HepG2 (cell line): Measurements from ENCODE around the gene RPS6KC1. TPM values are rescaled to one million over a fixed set of nuclear protein-coding genes. Genes with fewer than 3 reads are reported as not detected.

ENCODE experiments used
- NRL ChIP-seq: sonication (generic); formaldehyde crosslinking; IDR thresholded peaks from 2 replicates; pipeline ENCODE4 v1.5.0; 2020; ENCODE audit warnings: missing genetic modification reagents, mild to moderate bottlenecking, moderate library complexity, borderline replicate concordance
- REPIN1 ChIP-seq: sonication (generic); formaldehyde crosslinking; IDR thresholded peaks from 2 replicates; pipeline ENCODE4 v1.8.0; 2022; ENCODE audit warnings: missing genetic modification reagents, low read depth, mild to moderate bottlenecking, borderline replicate concordance
- SIN3B ChIP-seq: fragments of 150-350 bp; IDR thresholded peaks from 2 replicates; pipeline ENCODE4 v1.6.1; 2014; ENCODE audit warnings: low read length
- ZFAT ChIP-seq: sonication (generic); formaldehyde crosslinking; conservative IDR thresholded peaks from 2 replicates; pipeline ENCODE4 v1.8.1; 2023; ENCODE audit warnings: missing genetic modification reagents, inconsistent platforms
- ZNF724P ChIP-seq: sonication (generic); formaldehyde crosslinking; IDR thresholded peaks from 2 replicates; pipeline ENCODE4 v1.8.0; 2022; ENCODE audit warnings: missing genetic modification reagents, borderline replicate concordance
- ZNF776 ChIP-seq: sonication (generic); formaldehyde crosslinking; IDR thresholded peaks from 2 replicates; pipeline ENCODE4 v1.4.0; 2020; ENCODE audit warnings: mild to moderate bottlenecking, missing genetic modification reagents
- ZSCAN30 ChIP-seq: sonication (generic); formaldehyde crosslinking; IDR thresholded peaks from 2 replicates; pipeline ENCODE4 v1.5.0; 2020; ENCODE audit warnings: mild to moderate bottlenecking, missing genetic modification reagents
- polyA plus RNA-seq, 8 experiments: library from polyadenylated mRNA; depleted of rRNA in 3 of 8; stranded (reverse) in 7 of 8; unstranded in 1 of 8; fragments of >200 nt; fragmentation: Illumina TruSeq in 4 of 8; extraction: Trizol in 4 of 8; gene quantifications; 2 replicates each; pipeline versions ENCODE4 v1.2.1 to v1.2.3, GENCODE V29; 2011 to 2016; ENCODE audit warnings: low read depth in 4 of 8, missing spikeins in 1 of 8, mixed read lengths in 1 of 8; ENCODE audit not compliant: insufficient read depth in 1 of 8
- total RNA-seq, 5 experiments: library from RNA; depleted of rRNA; stranded (reverse); fragments of >200 nt; fragmentation: Illumina TruSeq; extraction: Trizol; gene quantifications; 2 replicates each; pipeline ENCODE4 v1.2.3, GENCODE V29; 2016; ENCODE audit warnings: low read depth in 1 of 5
- TF ChIP-seq, protein P1 (sequence below): sonication (generic); formaldehyde crosslinking; IDR thresholded peaks from 2 replicates; pipeline ENCODE4 v1.5.0; 2020; ENCODE audit warnings: mild to moderate bottlenecking, missing genetic modification reagents, borderline replicate concordance
- TF ChIP-seq, protein P2 (sequence below): sonication (generic); formaldehyde crosslinking; IDR thresholded peaks from 2 replicates; pipeline ENCODE4 v1.5.1; 2020; ENCODE audit warnings: missing genetic modification reagents, mild to moderate bottlenecking, borderline replicate concordance
- TF ChIP-seq, protein P3 (sequence below): sonication (generic); formaldehyde crosslinking; IDR thresholded peaks from 2 replicates; pipeline ENCODE4 v1.4.0; 2020; ENCODE audit warnings: mild to moderate bottlenecking, missing genetic modification reagents
- TF ChIP-seq, protein P4 (sequence below): sonication (generic); formaldehyde crosslinking; conservative IDR thresholded peaks from 2 replicates; pipeline ENCODE4 v1.8.0; 2022; ENCODE audit warnings: missing genetic modification reagents

RPS6KC1 gene
- total and polyA plus RNA-seq, 2 of the 13 experiments (the other 11 are each of a cell fraction or from before 2014, with no cell fraction given) = 11.0 to 25.2 TPM

DNA sequence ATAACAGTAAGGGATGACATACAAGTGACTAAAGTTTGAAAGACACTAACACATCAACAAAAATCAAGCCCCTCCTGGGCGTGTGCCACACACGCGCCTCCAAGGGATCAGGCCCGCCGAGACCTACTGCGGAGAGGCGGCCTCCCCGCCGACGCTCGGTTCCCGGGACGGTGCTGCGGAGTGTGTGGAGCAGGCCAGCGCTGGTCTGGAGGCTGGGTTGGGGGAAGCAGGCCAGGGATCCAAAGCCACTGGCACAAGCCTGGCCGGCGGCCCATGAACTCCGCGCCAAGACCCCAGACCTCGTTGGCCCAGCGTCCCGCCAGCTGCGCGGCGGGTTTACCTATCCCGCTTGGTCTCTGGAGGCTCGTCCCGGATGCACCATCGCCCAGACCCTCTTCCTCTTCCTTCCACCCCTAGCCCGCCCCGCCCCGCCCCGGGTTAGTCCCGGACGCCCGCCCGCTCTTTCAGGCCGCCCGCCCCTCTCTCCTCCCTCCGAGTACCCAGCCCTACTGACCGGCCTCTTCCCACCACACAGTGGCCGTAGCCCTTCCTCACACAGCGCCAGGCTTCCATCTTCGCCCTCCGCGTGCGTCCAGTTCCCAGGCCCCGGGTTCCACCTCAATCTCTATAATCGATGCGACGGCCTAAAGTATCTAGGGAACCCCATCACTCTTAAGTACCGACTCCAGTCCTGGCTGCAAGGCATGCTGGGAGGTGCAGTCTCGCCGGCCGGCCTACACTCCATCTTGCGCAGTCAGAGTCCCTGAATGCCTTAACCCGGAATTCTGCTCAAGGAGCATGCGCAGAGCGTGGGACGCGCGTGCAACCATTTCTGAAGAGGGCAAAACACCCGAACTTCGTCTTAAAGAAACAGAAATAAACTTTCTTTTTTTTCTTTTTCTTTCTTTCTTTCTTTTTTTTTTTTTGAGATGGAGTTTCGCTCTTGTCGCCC lies 35.7 kb upstream of the RPS6KC1 start, which contains the start of gene ANGEL2 (continued):
- TF ChIP-seq, protein P1, sequence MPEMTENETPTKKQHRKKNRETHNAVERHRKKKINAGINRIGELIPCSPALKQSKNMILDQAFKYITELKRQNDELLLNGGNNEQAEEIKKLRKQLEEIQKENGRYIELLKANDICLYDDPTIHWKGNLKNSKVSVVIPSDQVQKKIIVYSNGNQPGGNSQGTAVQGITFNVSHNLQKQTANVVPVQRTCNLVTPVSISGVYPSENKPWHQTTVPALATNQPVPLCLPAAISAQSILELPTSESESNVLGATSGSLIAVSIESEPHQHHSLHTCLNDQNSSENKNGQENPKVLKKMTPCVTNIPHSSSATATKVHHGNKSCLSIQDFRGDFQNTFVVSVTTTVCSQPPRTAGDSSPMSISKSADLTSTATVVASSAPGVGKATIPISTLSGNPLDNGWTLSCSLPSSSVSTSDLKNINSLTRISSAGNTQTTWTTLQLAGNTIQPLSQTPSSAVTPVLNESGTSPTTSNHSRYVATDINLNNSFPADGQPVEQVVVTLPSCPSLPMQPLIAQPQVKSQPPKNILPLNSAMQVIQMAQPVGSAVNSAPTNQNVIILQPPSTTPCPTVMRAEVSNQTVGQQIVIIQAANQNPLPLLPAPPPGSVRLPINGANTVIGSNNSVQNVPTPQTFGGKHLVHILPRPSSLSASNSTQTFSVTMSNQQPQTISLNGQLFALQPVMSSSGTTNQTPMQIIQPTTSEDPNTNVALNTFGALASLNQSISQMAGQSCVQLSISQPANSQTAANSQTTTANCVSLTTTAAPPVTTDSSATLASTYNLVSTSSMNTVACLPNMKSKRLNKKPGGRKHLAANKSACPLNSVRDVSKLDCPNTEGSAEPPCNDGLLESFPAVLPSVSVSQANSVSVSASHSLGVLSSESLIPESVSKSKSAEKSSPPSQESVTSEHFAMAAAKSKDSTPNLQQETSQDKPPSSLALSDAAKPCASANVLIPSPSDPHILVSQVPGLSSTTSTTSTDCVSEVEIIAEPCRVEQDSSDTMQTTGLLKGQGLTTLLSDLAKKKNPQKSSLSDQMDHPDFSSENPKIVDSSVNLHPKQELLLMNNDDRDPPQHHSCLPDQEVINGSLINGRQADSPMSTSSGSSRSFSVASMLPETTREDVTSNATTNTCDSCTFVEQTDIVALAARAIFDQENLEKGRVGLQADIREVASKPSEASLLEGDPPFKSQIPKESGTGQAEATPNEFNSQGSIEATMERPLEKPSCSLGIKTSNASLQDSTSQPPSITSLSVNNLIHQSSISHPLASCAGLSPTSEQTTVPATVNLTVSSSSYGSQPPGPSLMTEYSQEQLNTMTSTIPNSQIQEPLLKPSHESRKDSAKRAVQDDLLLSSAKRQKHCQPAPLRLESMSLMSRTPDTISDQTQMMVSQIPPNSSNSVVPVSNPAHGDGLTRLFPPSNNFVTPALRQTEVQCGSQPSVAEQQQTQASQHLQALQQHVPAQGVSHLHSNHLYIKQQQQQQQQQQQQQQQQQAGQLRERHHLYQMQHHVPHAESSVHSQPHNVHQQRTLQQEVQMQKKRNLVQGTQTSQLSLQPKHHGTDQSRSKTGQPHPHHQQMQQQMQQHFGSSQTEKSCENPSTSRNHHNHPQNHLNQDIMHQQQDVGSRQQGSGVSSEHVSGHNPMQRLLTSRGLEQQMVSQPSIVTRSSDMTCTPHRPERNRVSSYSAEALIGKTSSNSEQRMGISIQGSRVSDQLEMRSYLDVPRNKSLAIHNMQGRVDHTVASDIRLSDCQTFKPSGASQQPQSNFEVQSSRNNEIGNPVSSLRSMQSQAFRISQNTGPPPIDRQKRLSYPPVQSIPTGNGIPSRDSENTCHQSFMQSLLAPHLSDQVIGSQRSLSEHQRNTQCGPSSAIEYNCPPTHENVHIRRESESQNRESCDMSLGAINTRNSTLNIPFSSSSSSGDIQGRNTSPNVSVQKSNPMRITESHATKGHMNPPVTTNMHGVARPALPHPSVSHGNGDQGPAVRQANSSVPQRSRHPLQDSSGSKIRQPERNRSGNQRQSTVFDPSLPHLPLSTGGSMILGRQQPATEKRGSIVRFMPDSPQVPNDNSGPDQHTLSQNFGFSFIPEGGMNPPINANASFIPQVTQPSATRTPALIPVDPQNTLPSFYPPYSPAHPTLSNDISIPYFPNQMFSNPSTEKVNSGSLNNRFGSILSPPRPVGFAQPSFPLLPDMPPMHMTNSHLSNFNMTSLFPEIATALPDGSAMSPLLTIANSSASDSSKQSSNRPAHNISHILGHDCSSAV (CRISPR knock-in tag) = no peak
- TF ChIP-seq, protein P2, sequence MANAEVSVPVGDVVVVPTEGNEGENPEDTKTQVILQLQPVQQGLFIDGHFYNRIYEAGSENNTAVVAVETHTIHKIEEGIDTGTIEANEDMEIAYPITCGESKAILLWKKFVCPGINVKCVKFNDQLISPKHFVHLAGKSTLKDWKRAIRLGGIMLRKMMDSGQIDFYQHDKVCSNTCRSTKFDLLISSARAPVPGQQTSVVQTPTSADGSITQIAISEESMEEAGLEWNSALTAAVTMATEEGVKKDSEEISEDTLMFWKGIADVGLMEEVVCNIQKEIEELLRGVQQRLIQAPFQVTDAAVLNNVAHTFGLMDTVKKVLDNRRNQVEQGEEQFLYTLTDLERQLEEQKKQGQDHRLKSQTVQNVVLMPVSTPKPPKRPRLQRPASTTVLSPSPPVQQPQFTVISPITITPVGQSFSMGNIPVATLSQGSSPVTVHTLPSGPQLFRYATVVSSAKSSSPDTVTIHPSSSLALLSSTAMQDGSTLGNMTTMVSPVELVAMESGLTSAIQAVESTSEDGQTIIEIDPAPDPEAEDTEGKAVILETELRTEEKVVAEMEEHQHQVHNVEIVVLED (CRISPR knock-in tag) = peak; percentile 65; the same call in 1 of the 2 replicates
- TF ChIP-seq NRL (CRISPR knock-in tag) (peak; percentile 76), ZFAT (CRISPR knock-in tag) (no peak; the same call in 1 of the 2 replicates), ZNF724P (no peak), REPIN1 (CRISPR knock-in tag) (no peak; the same call in 1 of the 2 replicates), ZSCAN30 (CRISPR knock-in tag) (no peak; the same call in 1 of the 2 replicates), SIN3B (no peak), ZNF776 (CRISPR knock-in tag) (no peak)
- TF ChIP-seq, protein P3, sequence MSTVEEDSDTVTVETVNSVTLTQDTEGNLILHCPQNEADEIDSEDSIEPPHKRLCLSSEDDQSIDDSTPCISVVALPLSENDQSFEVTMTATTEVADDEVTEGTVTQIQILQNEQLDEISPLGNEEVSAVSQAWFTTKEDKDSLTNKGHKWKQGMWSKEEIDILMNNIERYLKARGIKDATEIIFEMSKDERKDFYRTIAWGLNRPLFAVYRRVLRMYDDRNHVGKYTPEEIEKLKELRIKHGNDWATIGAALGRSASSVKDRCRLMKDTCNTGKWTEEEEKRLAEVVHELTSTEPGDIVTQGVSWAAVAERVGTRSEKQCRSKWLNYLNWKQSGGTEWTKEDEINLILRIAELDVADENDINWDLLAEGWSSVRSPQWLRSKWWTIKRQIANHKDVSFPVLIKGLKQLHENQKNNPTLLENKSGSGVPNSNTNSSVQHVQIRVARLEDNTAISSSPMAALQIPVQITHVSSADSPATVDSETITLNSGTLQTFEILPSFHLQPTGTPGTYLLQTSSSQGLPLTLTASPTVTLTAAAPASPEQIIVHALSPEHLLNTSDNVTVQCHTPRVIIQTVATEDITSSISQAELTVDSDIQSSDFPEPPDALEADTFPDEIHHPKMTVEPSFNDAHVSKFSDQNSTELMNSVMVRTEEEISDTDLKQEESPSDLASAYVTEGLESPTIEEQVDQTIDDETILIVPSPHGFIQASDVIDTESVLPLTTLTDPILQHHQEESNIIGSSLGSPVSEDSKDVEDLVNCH (CRISPR knock-in tag) = no peak
- TF ChIP-seq, protein P4, sequence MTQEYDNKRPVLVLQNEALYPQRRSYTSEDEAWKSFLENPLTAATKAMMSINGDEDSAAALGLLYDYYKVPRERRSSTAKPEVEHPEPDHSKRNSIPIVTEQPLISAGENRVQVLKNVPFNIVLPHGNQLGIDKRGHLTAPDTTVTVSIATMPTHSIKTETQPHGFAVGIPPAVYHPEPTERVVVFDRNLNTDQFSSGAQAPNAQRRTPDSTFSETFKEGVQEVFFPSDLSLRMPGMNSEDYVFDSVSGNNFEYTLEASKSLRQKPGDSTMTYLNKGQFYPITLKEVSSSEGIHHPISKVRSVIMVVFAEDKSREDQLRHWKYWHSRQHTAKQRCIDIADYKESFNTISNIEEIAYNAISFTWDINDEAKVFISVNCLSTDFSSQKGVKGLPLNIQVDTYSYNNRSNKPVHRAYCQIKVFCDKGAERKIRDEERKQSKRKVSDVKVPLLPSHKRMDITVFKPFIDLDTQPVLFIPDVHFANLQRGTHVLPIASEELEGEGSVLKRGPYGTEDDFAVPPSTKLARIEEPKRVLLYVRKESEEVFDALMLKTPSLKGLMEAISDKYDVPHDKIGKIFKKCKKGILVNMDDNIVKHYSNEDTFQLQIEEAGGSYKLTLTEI (CRISPR knock-in tag) = no peak
